NT2/D1 (cell line): ENCODE measurements around the gene CDK14.

ENCODE experiments used
- DNase-seq: peaks from one replicate; pipeline ENCODE4 v3.0.0-alpha.2; 2011; ENCODE audit warnings: low read depth, low spot score
- H3K27me3 ChIP-seq: 2 replicates; pipeline ENCODE4 v1.6.0; 2011; ENCODE audit warnings: mild to moderate bottlenecking; ENCODE audit not compliant: insufficient read length, insufficient read depth
- H3K36me3 ChIP-seq: 2 replicates; pipeline ENCODE4 v1.6.1; 2011; ENCODE audit warnings: mild to moderate bottlenecking, low read length, mixed read lengths; ENCODE audit not compliant: insufficient read depth, insufficient read length
- H3K4me1 ChIP-seq: 2 replicates; pipeline ENCODE4 v1.5.1; 2011; ENCODE audit not compliant: insufficient read depth, insufficient read length
- H3K4me3 ChIP-seq: 2 replicates; pipeline ENCODE4 v1.5.1; 2011; ENCODE audit warnings: low read depth; ENCODE audit not compliant: insufficient read length
- H3K9ac ChIP-seq: 2 replicates; pipeline ENCODE4 v1.6.0; 2011; ENCODE audit warnings: low read depth; ENCODE audit not compliant: insufficient read length
- H3K9me3 ChIP-seq: 2 replicates; pipeline ENCODE4 v1.5.1; 2011; ENCODE audit warnings: mild to moderate bottlenecking, low read length; ENCODE audit not compliant: insufficient read depth
- SUZ12 ChIP-seq: IDR thresholded peaks from 2 replicates; pipeline ENCODE4 v1.6.1; 2011; ENCODE audit not compliant: insufficient read length, insufficient read depth; ENCODE audit errors: extremely low read depth
- YY1 ChIP-seq: IDR thresholded peaks from 2 replicates; pipeline ENCODE4 v1.6.1; 2011; ENCODE audit not compliant: insufficient read length, insufficient read depth
- ZNF274 ChIP-seq: IDR thresholded peaks from 2 replicates; pipeline ENCODE4 v1.6.1; 2011; ENCODE audit warnings: mild to moderate bottlenecking, low read depth, low read length

Gene CDK14

GRCh38 chr7:90657481-90657880 is 61.4 kb downstream of the CDK14 start:
- Histone ChIP-seq H3K4me1 (no peaks in the 10 kb centered on the region), H3K36me3 (no peaks in the 10 kb centered on the region), H3K27me3 (no peaks in the 10 kb centered on the region), H3K9ac (no peak overlapping the region), H3K4me3 (no peak overlapping the region), H3K9me3 (no peaks in the 10 kb centered on the region)
- no peak for DNase-seq
- no peak for TF ChIP-seq SUZ12
- TF ChIP-seq YY1 = no peak
- TF ChIP-seq ZNF274 = no peak

- H3K4me1 ChIP-seq = no peaks in the 10 kb centered on the region
- H3K36me3 ChIP-seq = no peaks in the 10 kb centered on the region
- H3K9ac ChIP-seq = no peak overlapping the region
- TF ChIP-seq SUZ12 (no peak), YY1 (no peak), ZNF274 (no peak)
- H3K4me3 ChIP-seq = no peak overlapping the region
- no peak for DNase-seq
- no peaks in the 10 kb centered on the region for H3K27me3 ChIP-seq
- no peaks in the 10 kb centered on the region for H3K9me3 ChIP-seq
Observed at GRCh38 chr7:90660100-90660499, 64.0 kb downstream of the CDK14 start.

GRCh38 chr7:90660819-90661218 is 64.7 kb downstream of the CDK14 start:
- no peak for DNase-seq
- Histone ChIP-seq H3K9ac (no peak overlapping the region), H3K27me3 (no peaks in the 10 kb centered on the region), H3K4me1 (no peaks in the 10 kb centered on the region), H3K36me3 (no peaks in the 10 kb centered on the region), H3K4me3 (no peak overlapping the region), H3K9me3 (no peaks in the 10 kb centered on the region)
- TF ChIP-seq SUZ12 = no peak
- no peak for TF ChIP-seq ZNF274
- TF ChIP-seq YY1 = no peak

- no peaks in the 10 kb centered on the region for H3K4me1 ChIP-seq
- H3K36me3 ChIP-seq = no peaks in the 10 kb centered on the region
- no peak for TF ChIP-seq ZNF274
- TF ChIP-seq SUZ12 = no peak
- no peak for TF ChIP-seq YY1
- H3K9me3 ChIP-seq = no peaks in the 10 kb centered on the region
- DNase-seq = no peak
- no peak overlapping the region for H3K4me3 ChIP-seq
- no peak overlapping the region for H3K9ac ChIP-seq
- no peaks in the 10 kb centered on the region for H3K27me3 ChIP-seq
Observed at GRCh38 chr7:90661290-90662151, 65.4 kb downstream of the CDK14 start.

GRCh38 chr7:90663176-90663575 is 67.1 kb downstream of the CDK14 start:
- TF ChIP-seq YY1 = no peak
- TF ChIP-seq SUZ12 = no peak
- no peak for TF ChIP-seq ZNF274
- H3K27me3 ChIP-seq = no peaks in the 10 kb centered on the region
- H3K4me3 ChIP-seq = no peak overlapping the region
- no peaks in the 10 kb centered on the region for H3K4me1 ChIP-seq
- H3K9me3 ChIP-seq = no peaks in the 10 kb centered on the region
- DNase-seq = no peak
- no peaks in the 10 kb centered on the region for H3K36me3 ChIP-seq
- H3K9ac ChIP-seq = no peak overlapping the region

- no peak overlapping the region for H3K4me3 ChIP-seq
- H3K36me3 ChIP-seq = no peaks in the 10 kb centered on the region
- H3K4me1 ChIP-seq = no peaks in the 10 kb centered on the region
- H3K9me3 ChIP-seq = no peaks in the 10 kb centered on the region
- DNase-seq = no peak
- H3K27me3 ChIP-seq = no peaks in the 10 kb centered on the region
- no peak for TF ChIP-seq SUZ12
- no peak for TF ChIP-seq ZNF274
- TF ChIP-seq YY1 = no peak
- H3K9ac ChIP-seq = no peak overlapping the region
Observed at GRCh38 chr7:90666186-90666585, 70.1 kb downstream of the CDK14 start.

- no peak overlapping the region for H3K4me3 ChIP-seq
- no peaks in the 10 kb centered on the region for H3K4me1 ChIP-seq
- H3K9ac ChIP-seq = no peak overlapping the region
- TF ChIP-seq SUZ12 (no peak), ZNF274 (no peak)
- H3K36me3 ChIP-seq = no peaks in the 10 kb centered on the region
- H3K27me3 ChIP-seq = no peaks in the 10 kb centered on the region
- no peak for DNase-seq
- H3K9me3 ChIP-seq = no peaks in the 10 kb centered on the region
Observed at GRCh38 chr7:90668992-90669391, 72.9 kb downstream of the CDK14 start.
